T-helper 2 cell (primary cell): ENCODE data around the gene ZNF831.
A peak's percentile ranks its signal among the peaks of the same experiment; 100 is the strongest.

Experiments
- DNase-seq, 5 experiments: peaks; one replicate each; pipeline versions ENCODE4 v3.0.0 to v3.0.0-alpha.2; 2012 to 2022

The ZNF831 gene

GRCh38 chr20:59253779-59254319, 90.2 kb downstream of the ZNF831 start:
- DNase-seq = peak in 3 of 5 experiments; percentile 10 to 77 (median 50)

GRCh38 chr20:59255256-59255655, 91.6 kb downstream of the ZNF831 start:
- DNase-seq = no peak

GRCh38 chr20:59258221-59258621, 94.6 kb downstream of the ZNF831 start:
- peak in 1 of 5 experiments; percentile 73 for DNase-seq

- DNase-seq = no peak
Measured at GRCh38 chr20:59259946-59260345, 96.3 kb downstream of the ZNF831 start.

- no peak for DNase-seq
Measured at GRCh38 chr20:59265298-59265697, 101.7 kb downstream of the ZNF831 start.

- no peak for DNase-seq
Measured at GRCh38 chr20:59268870-59269269, 105.2 kb downstream of the ZNF831 start.

GRCh38 chr20:59269411-59270025, 105.9 kb downstream of the ZNF831 start:
- DNase-seq = peak in 1 of 5 experiments; percentile 53

GRCh38 chr20:59270380-59270779, 106.8 kb downstream of the ZNF831 start:
- DNase-seq = no peak

GRCh38 chr20:59273739-59274357, 110.2 kb downstream of the ZNF831 start:
- DNase-seq = peak in 1 of 5 experiments; percentile 5

- no peak for DNase-seq
Measured at GRCh38 chr20:59276938-59277337, 113.3 kb downstream of the ZNF831 start.

GRCh38 chr20:59284470-59284869, 120.8 kb downstream of the ZNF831 start:
- no peak for DNase-seq

- DNase-seq = no peak
Measured at GRCh38 chr20:59289994-59290393, 126.4 kb downstream of the ZNF831 start.

GRCh38 chr20:59291740-59292383, 128.2 kb downstream of the ZNF831 start:
- no peak for DNase-seq

GRCh38 chr20:59295531-59295930, 131.9 kb downstream of the ZNF831 start:
- DNase-seq = no peak

GRCh38 chr20:59297686-59298085, 134.1 kb downstream of the ZNF831 start:
- no peak for DNase-seq

- DNase-seq = no peak
Measured at GRCh38 chr20:59299945-59300332, 136.3 kb downstream of the ZNF831 start.

GRCh38 chr20:59300333-59301081, 136.9 kb downstream of the ZNF831 start, which contains the start of gene EDN3:
Gene EDN3 (plus strand): TSS chr20:59300611. CDS start chr20:59300813, 202 bp downstream.
- peak in 1 of 5 experiments; percentile 3 for DNase-seq

GRCh38 chr20:59301343-59302007, 137.9 kb downstream of the ZNF831 start:
- DNase-seq = no peak

- DNase-seq = no peak
Measured at GRCh38 chr20:59305908-59306655, 142.5 kb downstream of the ZNF831 start.

GRCh38 chr20:59307270-59307669, 143.6 kb downstream of the ZNF831 start:
- no peak for DNase-seq
